Measurements from ENCODE around the gene PDE4D. TPM values are rescaled to one million over a fixed set of nuclear protein-coding genes. Genes with fewer than 3 reads are reported as not detected.

The PDE4D gene
- total RNA-seq, 4 donors from 2014 or later = 6.0 to 36.2 (median 10.0) TPM

DNA sequence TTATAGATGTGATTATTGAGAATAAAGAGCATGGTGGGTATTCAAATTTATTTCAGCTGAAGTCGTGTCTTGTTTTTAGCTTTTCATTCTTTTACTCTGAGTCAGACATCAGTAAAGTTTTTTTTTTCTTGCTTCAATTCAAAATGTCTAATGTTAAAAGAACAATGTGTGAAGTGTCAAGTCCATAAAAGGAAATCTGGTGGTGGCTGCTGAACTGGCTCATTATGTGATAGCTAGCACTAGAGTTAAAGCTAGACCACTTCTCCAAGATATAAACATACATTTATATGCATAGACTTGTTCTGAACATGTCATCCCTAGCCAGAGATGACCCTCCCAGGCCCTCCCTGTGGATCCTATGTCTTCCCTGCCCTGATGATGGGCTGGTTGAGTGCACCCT, 972.4 kb downstream of the PDE4D start:
- H3K4me1 ChIP-seq = peaks cover 0 to 20% (median 5%) of the 10 kb centered on the region in 3 donors
- no peak for DNase-seq
- H3K27ac ChIP-seq = peak overlapping the region in 1 of 4 donors; percentile 16
- H3K4me3 ChIP-seq = no peak overlapping the region
- H3K9me3 ChIP-seq = no peaks in the 10 kb centered on the region
- no peaks in the 10 kb centered on the region for H3K27me3 ChIP-seq
- intact Hi-C loops (cut with DNase I) = no loop called here
- 13 to 17% methylated on average over 1 of the region's 1 CpG for WGBS, 2 donors
- no peaks in the 10 kb centered on the region for H3K36me3 ChIP-seq
- TF ChIP-seq, protein P1, sequence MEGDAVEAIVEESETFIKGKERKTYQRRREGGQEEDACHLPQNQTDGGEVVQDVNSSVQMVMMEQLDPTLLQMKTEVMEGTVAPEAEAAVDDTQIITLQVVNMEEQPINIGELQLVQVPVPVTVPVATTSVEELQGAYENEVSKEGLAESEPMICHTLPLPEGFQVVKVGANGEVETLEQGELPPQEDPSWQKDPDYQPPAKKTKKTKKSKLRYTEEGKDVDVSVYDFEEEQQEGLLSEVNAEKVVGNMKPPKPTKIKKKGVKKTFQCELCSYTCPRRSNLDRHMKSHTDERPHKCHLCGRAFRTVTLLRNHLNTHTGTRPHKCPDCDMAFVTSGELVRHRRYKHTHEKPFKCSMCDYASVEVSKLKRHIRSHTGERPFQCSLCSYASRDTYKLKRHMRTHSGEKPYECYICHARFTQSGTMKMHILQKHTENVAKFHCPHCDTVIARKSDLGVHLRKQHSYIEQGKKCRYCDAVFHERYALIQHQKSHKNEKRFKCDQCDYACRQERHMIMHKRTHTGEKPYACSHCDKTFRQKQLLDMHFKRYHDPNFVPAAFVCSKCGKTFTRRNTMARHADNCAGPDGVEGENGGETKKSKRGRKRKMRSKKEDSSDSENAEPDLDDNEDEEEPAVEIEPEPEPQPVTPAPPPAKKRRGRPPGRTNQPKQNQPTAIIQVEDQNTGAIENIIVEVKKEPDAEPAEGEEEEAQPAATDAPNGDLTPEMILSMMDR (IDR thresholded peaks at IDR 0.05) = no peak
- no peak for TF ChIP-seq POLR2A (IDR thresholded peaks at IDR 0.05)

DNA sequence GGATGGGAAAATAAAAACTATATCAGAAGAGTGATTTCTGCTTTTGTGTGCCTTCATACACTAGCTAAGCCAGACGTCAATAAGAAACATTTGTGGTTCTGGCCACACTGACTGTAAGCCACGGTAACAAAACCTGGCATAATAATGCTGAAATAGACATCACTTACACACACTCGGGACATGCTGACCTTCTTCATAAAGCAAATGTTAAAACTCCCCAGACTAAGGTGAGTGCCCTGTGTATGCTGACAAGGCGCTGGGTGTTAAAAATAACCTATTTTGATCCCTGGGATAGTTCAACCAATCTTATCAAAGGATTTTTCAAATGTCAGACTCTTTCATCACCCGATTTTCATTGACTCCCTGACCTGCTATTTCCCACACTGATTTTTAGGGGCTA, 973.7 kb downstream of the PDE4D start:
- no peaks in the 10 kb centered on the region for H3K27me3 ChIP-seq
- peaks cover 0 to 19% (median 5%) of the 10 kb centered on the region in 3 donors for H3K4me1 ChIP-seq
- DNase-seq = no peak
- 78 to 83% methylated on average over 5 of the region's 5 CpGs for WGBS, 2 donors
- no peak overlapping the region for H3K4me3 ChIP-seq
- TF ChIP-seq, protein P1 (IDR thresholded peaks at IDR 0.05) = no peak
- TF ChIP-seq POLR2A (IDR thresholded peaks at IDR 0.05) = no peak
- H3K36me3 ChIP-seq = no peaks in the 10 kb centered on the region
- intact Hi-C loops (cut with DNase I) = no loop called here
- H3K27ac ChIP-seq = no peak overlapping the region
- no peaks in the 10 kb centered on the region for H3K9me3 ChIP-seq

Small RNA genes within 50 kb of the gene (small RNA-seq; reads per million reads assigned to genes)
- 4.6 to 10.7 (median 6.0) reads per million in 4 donors for gene MIR582

All from esophagus squamous epithelium (tissue), 5 donors.